H1 (cell line): ENCODE data around the gene TGFB1. TPM values are rescaled to one million over a fixed set of nuclear protein-coding genes. Genes with fewer than 3 reads are reported as not detected.

Experiments
- ASH2L ChIP-seq: fragments of 200-600, 300-600 bp; sonication (generic); IDR thresholded peaks from one replicate; pipeline ENCODE4 v1.7.1; 2017; ENCODE audit warnings: low read length
- CEBPB ChIP-seq: IDR thresholded peaks from 2 replicates; pipeline ENCODE4 v1.6.1; 2012; ENCODE audit warnings: low read depth, low read length
- CREB1 ChIP-seq: IDR thresholded peaks from 2 replicates; pipeline ENCODE4 v1.6.1; 2012; ENCODE audit warnings: inconsistent platforms
- EP300 ChIP-seq, 2 experiments: IDR thresholded peaks; 1 replicate in 1 of 2; 2 replicates in 1 of 2; pipeline ENCODE4 v1.6.1; 2011 to 2012; ENCODE audit warnings: low read depth in 2 of 2, low read length in 2 of 2, mild to moderate bottlenecking in 2 of 2, borderline replicate concordance in 1 of 2, inconsistent platforms in 1 of 2, moderate library complexity in 1 of 2
- HDAC6 ChIP-seq: IDR thresholded peaks from one replicate; pipeline ENCODE4 v1.7.1; 2012; ENCODE audit warnings: low read depth, mild to moderate bottlenecking, inconsistent platforms, low read length, moderate library complexity
- KDM1A ChIP-seq: fragments of 200-600, 300-600 bp; sonication (generic); IDR thresholded peaks from 2 replicates; pipeline ENCODE4 v1.7.1; 2016; ENCODE audit warnings: mild to moderate bottlenecking, low read length, borderline replicate concordance
- RFX5 ChIP-seq: IDR thresholded peaks from 2 replicates; pipeline ENCODE4 v1.6.1; 2011; ENCODE audit warnings: low read depth, low read length, improper control_type of control experiment, borderline replicate concordance
- RNF2 ChIP-seq: fragments of 200-900, 300-1000 bp; sonication (generic); IDR thresholded peaks from 2 replicates; pipeline ENCODE4 v1.7.1; 2016; ENCODE audit warnings: borderline replicate concordance, low read depth, mild to moderate bottlenecking, antibody characterized with exemption, low read length; ENCODE audit not compliant: poor library complexity, severe bottlenecking; ENCODE audit errors: missing control alignments
- SP2 ChIP-seq: IDR thresholded peaks from 2 replicates; pipeline ENCODE4 v1.6.1; 2012; ENCODE audit warnings: mild to moderate bottlenecking, low read length, inconsistent platforms
- SP4 ChIP-seq: IDR thresholded peaks from 2 replicates; pipeline ENCODE4 v1.6.1; 2012; ENCODE audit warnings: low read length, inconsistent platforms
- ZNF274 ChIP-seq: IDR thresholded peaks from 2 replicates; pipeline ENCODE4 v1.7.0; 2012; ENCODE audit warnings: low read length, borderline replicate concordance; ENCODE audit errors: extremely low read depth
- polyA plus RNA-seq, 7 experiments: library from polyadenylated mRNA; depleted of rRNA in 3 of 7; stranded (reverse) in 5 of 7; unstranded in 2 of 7; fragments of >200 nt in 5 of 7; fragments of 200-250 nt in 2 of 7; gene quantifications; 1 replicate in 5 of 7; 2 replicates in 1 of 7; 4 replicates in 1 of 7; pipeline versions ENCODE4 v1.2.1 to v1.2.3, GENCODE V29; 2011 to 2013; ENCODE audit warnings: missing spikeins in 2 of 7, mixed read lengths in 2 of 7
- total RNA-seq: library from RNA; stranded (reverse); fragmentation: NEBNext Ultra II Directional; extraction: Animal tissue kit (Norgen Biotek cat#: 25700); gene quantifications from 2 replicates; pipeline ENCODE4 v1.2.1, GENCODE V29; 2021
- TF ChIP-seq, protein P1 (sequence below): fragments of 300-600 bp; sonication (generic); IDR thresholded peaks from 2 replicates; pipeline ENCODE4 v1.7.1; 2012; ENCODE audit warnings: low read length, moderate library complexity, mild to moderate bottlenecking, inconsistent platforms; ENCODE audit not compliant: insufficient replicate concordance

TGFB1 gene
- total and polyA plus RNA-seq, 2 of the 8 experiments (the other 6 are each of a cell fraction or from before 2014, with no cell fraction given): 1.7 to 10.6 TPM

DNA sequence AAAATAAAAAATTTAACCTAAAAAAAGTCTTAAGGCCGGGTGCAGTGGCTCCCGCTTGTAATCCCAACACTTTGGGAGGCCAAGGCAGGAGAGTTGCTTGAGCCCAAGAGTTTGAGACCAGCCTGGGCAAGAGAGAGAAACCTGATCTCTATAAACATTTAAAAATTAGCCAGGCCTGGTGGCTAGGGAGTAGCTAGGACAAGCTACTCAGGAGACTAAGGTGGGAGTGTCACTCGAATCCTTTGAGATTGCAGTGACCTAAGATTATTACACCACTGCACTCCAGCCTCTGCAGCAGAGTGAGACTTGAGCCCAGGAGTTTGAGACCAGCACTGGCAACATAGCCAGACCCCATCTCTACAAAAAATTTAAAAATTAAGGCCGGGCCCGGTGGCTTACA lies 42.6 kb downstream of the TGFB1 start (continued):
- TF ChIP-seq, protein P1, sequence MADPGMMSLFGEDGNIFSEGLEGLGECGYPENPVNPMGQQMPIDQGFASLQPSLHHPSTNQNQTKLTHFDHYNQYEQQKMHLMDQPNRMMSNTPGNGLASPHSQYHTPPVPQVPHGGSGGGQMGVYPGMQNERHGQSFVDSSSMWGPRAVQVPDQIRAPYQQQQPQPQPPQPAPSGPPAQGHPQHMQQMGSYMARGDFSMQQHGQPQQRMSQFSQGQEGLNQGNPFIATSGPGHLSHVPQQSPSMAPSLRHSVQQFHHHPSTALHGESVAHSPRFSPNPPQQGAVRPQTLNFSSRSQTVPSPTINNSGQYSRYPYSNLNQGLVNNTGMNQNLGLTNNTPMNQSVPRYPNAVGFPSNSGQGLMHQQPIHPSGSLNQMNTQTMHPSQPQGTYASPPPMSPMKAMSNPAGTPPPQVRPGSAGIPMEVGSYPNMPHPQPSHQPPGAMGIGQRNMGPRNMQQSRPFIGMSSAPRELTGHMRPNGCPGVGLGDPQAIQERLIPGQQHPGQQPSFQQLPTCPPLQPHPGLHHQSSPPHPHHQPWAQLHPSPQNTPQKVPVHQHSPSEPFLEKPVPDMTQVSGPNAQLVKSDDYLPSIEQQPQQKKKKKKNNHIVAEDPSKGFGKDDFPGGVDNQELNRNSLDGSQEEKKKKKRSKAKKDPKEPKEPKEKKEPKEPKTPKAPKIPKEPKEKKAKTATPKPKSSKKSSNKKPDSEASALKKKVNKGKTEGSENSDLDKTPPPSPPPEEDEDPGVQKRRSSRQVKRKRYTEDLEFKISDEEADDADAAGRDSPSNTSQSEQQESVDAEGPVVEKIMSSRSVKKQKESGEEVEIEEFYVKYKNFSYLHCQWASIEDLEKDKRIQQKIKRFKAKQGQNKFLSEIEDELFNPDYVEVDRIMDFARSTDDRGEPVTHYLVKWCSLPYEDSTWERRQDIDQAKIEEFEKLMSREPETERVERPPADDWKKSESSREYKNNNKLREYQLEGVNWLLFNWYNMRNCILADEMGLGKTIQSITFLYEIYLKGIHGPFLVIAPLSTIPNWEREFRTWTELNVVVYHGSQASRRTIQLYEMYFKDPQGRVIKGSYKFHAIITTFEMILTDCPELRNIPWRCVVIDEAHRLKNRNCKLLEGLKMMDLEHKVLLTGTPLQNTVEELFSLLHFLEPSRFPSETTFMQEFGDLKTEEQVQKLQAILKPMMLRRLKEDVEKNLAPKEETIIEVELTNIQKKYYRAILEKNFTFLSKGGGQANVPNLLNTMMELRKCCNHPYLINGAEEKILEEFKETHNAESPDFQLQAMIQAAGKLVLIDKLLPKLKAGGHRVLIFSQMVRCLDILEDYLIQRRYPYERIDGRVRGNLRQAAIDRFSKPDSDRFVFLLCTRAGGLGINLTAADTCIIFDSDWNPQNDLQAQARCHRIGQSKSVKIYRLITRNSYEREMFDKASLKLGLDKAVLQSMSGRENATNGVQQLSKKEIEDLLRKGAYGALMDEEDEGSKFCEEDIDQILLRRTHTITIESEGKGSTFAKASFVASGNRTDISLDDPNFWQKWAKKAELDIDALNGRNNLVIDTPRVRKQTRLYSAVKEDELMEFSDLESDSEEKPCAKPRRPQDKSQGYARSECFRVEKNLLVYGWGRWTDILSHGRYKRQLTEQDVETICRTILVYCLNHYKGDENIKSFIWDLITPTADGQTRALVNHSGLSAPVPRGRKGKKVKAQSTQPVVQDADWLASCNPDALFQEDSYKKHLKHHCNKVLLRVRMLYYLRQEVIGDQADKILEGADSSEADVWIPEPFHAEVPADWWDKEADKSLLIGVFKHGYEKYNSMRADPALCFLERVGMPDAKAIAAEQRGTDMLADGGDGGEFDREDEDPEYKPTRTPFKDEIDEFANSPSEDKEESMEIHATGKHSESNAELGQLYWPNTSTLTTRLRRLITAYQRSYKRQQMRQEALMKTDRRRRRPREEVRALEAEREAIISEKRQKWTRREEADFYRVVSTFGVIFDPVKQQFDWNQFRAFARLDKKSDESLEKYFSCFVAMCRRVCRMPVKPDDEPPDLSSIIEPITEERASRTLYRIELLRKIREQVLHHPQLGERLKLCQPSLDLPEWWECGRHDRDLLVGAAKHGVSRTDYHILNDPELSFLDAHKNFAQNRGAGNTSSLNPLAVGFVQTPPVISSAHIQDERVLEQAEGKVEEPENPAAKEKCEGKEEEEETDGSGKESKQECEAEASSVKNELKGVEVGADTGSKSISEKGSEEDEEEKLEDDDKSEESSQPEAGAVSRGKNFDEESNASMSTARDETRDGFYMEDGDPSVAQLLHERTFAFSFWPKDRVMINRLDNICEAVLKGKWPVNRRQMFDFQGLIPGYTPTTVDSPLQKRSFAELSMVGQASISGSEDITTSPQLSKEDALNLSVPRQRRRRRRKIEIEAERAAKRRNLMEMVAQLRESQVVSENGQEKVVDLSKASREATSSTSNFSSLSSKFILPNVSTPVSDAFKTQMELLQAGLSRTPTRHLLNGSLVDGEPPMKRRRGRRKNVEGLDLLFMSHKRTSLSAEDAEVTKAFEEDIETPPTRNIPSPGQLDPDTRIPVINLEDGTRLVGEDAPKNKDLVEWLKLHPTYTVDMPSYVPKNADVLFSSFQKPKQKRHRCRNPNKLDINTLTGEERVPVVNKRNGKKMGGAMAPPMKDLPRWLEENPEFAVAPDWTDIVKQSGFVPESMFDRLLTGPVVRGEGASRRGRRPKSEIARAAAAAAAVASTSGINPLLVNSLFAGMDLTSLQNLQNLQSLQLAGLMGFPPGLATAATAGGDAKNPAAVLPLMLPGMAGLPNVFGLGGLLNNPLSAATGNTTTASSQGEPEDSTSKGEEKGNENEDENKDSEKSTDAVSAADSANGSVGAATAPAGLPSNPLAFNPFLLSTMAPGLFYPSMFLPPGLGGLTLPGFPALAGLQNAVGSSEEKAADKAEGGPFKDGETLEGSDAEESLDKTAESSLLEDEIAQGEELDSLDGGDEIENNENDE: no peak
- TF ChIP-seq ZNF274 (no peak), CREB1 (no peak), KDM1A (no peak), SP2 (no peak), SP4 (no peak), EP300 (IDR thresholded peaks at IDR 0.05; ENCODE audit: borderline replicate concordance in 1 of 2, low read depth in 2 of 2, low read length in 2 of 2) (no peak), ASH2L (no peak), RFX5 (no peak), RNF2 (no peak), HDAC6 (no peak), CEBPB (no peak)
